Suprapubic skin (tissue), 3 donors: Measurements from ENCODE around the gene FDPS.

Source experiments
- POLR2AphosphoS5 ChIP-seq, 3 donors: sonication (generic); formaldehyde crosslinking; IDR thresholded peaks; one replicate each; pipeline ENCODE4 v1.6.1; 2017; ENCODE audit warnings: antibody characterized with exemption in 3 of 3
- TF ChIP-seq, protein P1 (sequence below), 2 donors: fragments of 200-600 bp in 1 of 2; fragments of 450-650 bp in 1 of 2; sonication (generic) in 1 of 2; IDR thresholded peaks; one replicate each; pipeline ENCODE4 v1.5.1; 2016 to 2019; ENCODE audit warnings: antibody characterized with exemption in 2 of 2, mild to moderate bottlenecking in 1 of 2, moderate library complexity in 1 of 2

GRCh38 chr1:155319536-155319935, 10.9 kb downstream of the FDPS start:
- TF ChIP-seq, protein P1, sequence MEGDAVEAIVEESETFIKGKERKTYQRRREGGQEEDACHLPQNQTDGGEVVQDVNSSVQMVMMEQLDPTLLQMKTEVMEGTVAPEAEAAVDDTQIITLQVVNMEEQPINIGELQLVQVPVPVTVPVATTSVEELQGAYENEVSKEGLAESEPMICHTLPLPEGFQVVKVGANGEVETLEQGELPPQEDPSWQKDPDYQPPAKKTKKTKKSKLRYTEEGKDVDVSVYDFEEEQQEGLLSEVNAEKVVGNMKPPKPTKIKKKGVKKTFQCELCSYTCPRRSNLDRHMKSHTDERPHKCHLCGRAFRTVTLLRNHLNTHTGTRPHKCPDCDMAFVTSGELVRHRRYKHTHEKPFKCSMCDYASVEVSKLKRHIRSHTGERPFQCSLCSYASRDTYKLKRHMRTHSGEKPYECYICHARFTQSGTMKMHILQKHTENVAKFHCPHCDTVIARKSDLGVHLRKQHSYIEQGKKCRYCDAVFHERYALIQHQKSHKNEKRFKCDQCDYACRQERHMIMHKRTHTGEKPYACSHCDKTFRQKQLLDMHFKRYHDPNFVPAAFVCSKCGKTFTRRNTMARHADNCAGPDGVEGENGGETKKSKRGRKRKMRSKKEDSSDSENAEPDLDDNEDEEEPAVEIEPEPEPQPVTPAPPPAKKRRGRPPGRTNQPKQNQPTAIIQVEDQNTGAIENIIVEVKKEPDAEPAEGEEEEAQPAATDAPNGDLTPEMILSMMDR (IDR thresholded peaks at IDR 0.05) = no peak
- no peak for TF ChIP-seq POLR2AphosphoS5 (IDR thresholded peaks at IDR 0.05)
